Thymus (tissue), 11 donors: ENCODE results near the gene DNAH7. TPM values are rescaled to one million over a fixed set of nuclear protein-coding genes. Genes with fewer than 3 reads are reported as not detected.

ENCODE experiments used
- DNase-seq, 9 donors: peaks; one replicate each; pipeline ENCODE4 v3.0.0-alpha.2; 2013; ENCODE audit warnings: low spot score in 9 of 9, low read depth in 6 of 9, missing footprints in 1 of 9
- H3K27ac ChIP-seq, 2 donors: one replicate each; pipeline ENCODE4 v1.5.1; 2013; ENCODE audit warnings: control low read depth in 1 of 2, low read depth in 1 of 2, low read length in 1 of 2, mild to moderate bottlenecking in 1 of 2, moderate library complexity in 1 of 2
- H3K27me3 ChIP-seq, 2 donors: one replicate each; pipeline ENCODE4 v1.5.1; 2013; ENCODE audit warnings: low read length in 1 of 2; ENCODE audit not compliant: control insufficient read depth in 2 of 2, insufficient read depth in 1 of 2
- H3K36me3 ChIP-seq, 2 donors: one replicate each; pipeline ENCODE4 v1.5.1; 2013; ENCODE audit warnings: low read length in 1 of 2, mild to moderate bottlenecking in 1 of 2, moderate library complexity in 1 of 2; ENCODE audit not compliant: control insufficient read depth in 2 of 2, insufficient read depth in 2 of 2
- H3K4me1 ChIP-seq, 2 donors: one replicate each; pipeline ENCODE4 v1.5.1; 2013; ENCODE audit warnings: low read length in 2 of 2; ENCODE audit not compliant: control insufficient read depth in 2 of 2, insufficient read depth in 2 of 2
- H3K4me3 ChIP-seq, 2 donors: one replicate each; pipeline ENCODE4 v1.5.1; 2013; ENCODE audit warnings: low read length in 2 of 2, control low read depth in 1 of 2, mild to moderate bottlenecking in 1 of 2
- H3K9me3 ChIP-seq, 2 donors: one replicate each; pipeline ENCODE4 v1.5.1; 2013; ENCODE audit warnings: low read length in 1 of 2, mild to moderate bottlenecking in 1 of 2; ENCODE audit not compliant: control insufficient read depth in 2 of 2, insufficient read depth in 1 of 2
- WGBS: extraction: QIAGEN DNeasy Blood & Tissue Kit; methylation state at CpG from one replicate; pipeline ENCODE4 v1.1.7; 2013; 5-methylcytosine and 5-hydroxymethylcytosine counted together
- polyA plus RNA-seq: library from polyadenylated mRNA; stranded (reverse); fragments of 200-250 nt; gene quantifications from one replicate; pipeline ENCODE4 v1.2.3, GENCODE V29; 2013
- total RNA-seq: library from RNA; stranded (reverse); fragments of 120-200 nt; gene quantifications from one replicate; pipeline ENCODE4 v1.2.4, GENCODE V29; 2013
- donor health status: healthy.

Gene DNAH7
- total and polyA plus RNA-seq, 2 donors, result 0.33 to 0.62 TPM

DNA sequence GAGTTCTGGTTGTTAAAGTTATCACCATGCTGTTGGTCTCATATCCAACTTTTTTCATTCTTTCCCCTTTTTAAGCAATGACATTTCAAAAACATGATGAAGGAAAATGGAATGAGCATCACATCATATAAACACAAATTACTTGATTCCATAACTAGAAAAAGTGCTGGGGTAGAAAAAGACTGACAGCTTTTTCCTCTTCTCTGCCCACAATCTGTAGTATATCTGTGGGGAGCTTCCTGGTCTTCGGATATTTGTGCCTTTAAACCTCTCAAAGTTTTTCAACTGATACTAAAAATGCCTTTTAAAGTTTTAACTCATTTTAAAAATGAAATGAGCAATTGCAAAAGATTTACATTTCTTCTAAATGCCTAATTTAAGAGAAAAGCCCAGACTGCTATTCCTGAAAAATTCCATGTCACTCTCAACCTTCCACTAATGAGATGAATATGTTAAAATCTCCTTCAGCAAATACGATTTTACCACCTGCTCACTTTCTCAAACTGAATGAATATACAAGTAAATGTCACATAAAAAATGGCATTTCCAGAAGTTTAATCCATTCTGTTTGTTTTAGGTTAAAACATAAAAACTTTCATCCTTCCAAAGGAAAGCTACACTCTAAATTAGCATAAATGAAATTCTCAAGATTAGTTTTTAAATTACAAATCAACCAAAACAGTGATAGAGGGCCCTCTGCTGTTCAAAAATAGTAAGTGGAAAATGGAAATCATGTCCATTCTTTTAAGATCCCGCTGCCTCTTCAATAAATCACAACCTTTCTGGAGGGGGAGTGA, 2.1 kb downstream of the DNAH7 start:
- WGBS, result 49% methylated on average over 3 of the region's 3 CpGs
- DNase-seq, result peak in 5 of 9 donors; percentile 5 to 60 (median 28)
- H3K9me3 ChIP-seq, result no peaks in the 10 kb centered on the region
- peaks cover 0 to 3% of the 10 kb centered on the region in 2 donors for H3K27me3 ChIP-seq
- no peaks in the 10 kb centered on the region for H3K36me3 ChIP-seq
- H3K4me1 ChIP-seq, result peaks cover 6 to 9% of the 10 kb centered on the region in 2 donors
- H3K4me3 ChIP-seq, result no peak overlapping the region
- no peak overlapping the region for H3K27ac ChIP-seq

GRCh38 chr2:196063773-196064172, 4.9 kb downstream of the DNAH7 start:
- H3K27me3 ChIP-seq, result peaks cover 0 to 3% of the 10 kb centered on the region in 2 donors
- no peak overlapping the region for H3K4me3 ChIP-seq
- no peak overlapping the region for H3K27ac ChIP-seq
- no peaks in the 10 kb centered on the region for H3K36me3 ChIP-seq
- 97% methylated on average over 5 of the region's 5 CpGs for WGBS
- DNase-seq, result no peak
- H3K9me3 ChIP-seq, result no peaks in the 10 kb centered on the region
- H3K4me1 ChIP-seq, result peaks cover 4 to 7% of the 10 kb centered on the region in 2 donors

- no peak for DNase-seq
- H3K27me3 ChIP-seq, result no peaks in the 10 kb centered on the region
- WGBS, result 96% methylated on average over 3 of the region's 3 CpGs
Measured at GRCh38 chr2:196059491-196059960, 9.1 kb downstream of the DNAH7 start.

GRCh38 chr2:196054631-196055030, 14.0 kb downstream of the DNAH7 start:
- no peak overlapping the region for H3K27ac ChIP-seq
- 88% methylated on average over 2 of the region's 2 CpGs for WGBS
- H3K36me3 ChIP-seq, result no peaks in the 10 kb centered on the region
- no peak for DNase-seq
- H3K4me3 ChIP-seq, result no peak overlapping the region
- no peaks in the 10 kb centered on the region for H3K4me1 ChIP-seq
- H3K9me3 ChIP-seq, result no peaks in the 10 kb centered on the region
- H3K27me3 ChIP-seq, result no peaks in the 10 kb centered on the region

More at GRCh38 chr2:196059491-196059960, 9.1 kb downstream of the DNAH7 start:
- no peaks in the 10 kb centered on the region for H3K36me3 ChIP-seq
- no peaks in the 10 kb centered on the region for H3K4me1 ChIP-seq
- no peak overlapping the region for H3K4me3 ChIP-seq
- no peak overlapping the region for H3K27ac ChIP-seq
- H3K9me3 ChIP-seq, result no peaks in the 10 kb centered on the region

- 93% methylated on average over 7 of the region's 7 CpGs for WGBS
- H3K4me3 ChIP-seq, result no peak overlapping the region
- no peaks in the 10 kb centered on the region for H3K4me1 ChIP-seq
Measured at GRCh38 chr2:196046123-196046917, 22.3 kb downstream of the DNAH7 start.

GRCh38 chr2:196041786-196042185, 26.9 kb downstream of the DNAH7 start:
- H3K27me3 ChIP-seq, result no peaks in the 10 kb centered on the region
- H3K4me3 ChIP-seq, result no peak overlapping the region
- no peak for DNase-seq
- no peak overlapping the region for H3K27ac ChIP-seq
- H3K36me3 ChIP-seq, result no peaks in the 10 kb centered on the region
- H3K4me1 ChIP-seq, result no peaks in the 10 kb centered on the region
- peaks cover 0 to 3% of the 10 kb centered on the region in 2 donors for H3K9me3 ChIP-seq

More at GRCh38 chr2:196046123-196046917, 22.3 kb downstream of the DNAH7 start:
- DNase-seq, result peak in 1 of 9 donors; percentile 17
- no peak overlapping the region for H3K27ac ChIP-seq
- no peaks in the 10 kb centered on the region for H3K36me3 ChIP-seq
- H3K9me3 ChIP-seq, result no peaks in the 10 kb centered on the region
- no peaks in the 10 kb centered on the region for H3K27me3 ChIP-seq

GRCh38 chr2:196040218-196040617, 28.4 kb downstream of the DNAH7 start:
- Histone ChIP-seq H3K27ac (no peak overlapping the region), H3K36me3 (no peaks in the 10 kb centered on the region), H3K9me3 (peaks cover 0 to 3% of the 10 kb centered on the region in 2 donors), H3K27me3 (no peaks in the 10 kb centered on the region), H3K4me3 (no peak overlapping the region), H3K4me1 (no peaks in the 10 kb centered on the region)
- DNase-seq, result no peak

DNA sequence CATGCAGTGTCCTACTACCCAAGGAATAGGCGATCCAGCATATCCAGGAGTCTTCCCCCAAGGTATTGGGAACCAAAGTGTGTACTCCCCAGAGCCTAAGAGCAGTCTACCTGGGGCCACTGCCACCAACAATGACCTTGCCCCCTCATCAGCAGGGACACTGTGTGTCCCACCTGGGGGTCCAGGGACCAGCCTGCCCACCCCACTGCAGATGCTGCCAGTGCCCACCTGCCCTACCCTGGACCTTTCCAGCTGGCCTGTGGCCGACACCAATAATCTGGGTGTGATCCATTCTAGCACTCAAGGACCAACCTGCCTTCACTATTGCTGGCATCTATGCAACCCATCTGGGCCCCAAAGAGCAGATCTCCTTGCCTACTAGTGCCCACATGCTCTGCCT, 32.2 kb downstream of the DNAH7 start:
- no peaks in the 10 kb centered on the region for H3K36me3 ChIP-seq
- peaks cover 0 to 3% of the 10 kb centered on the region in 2 donors for H3K9me3 ChIP-seq
- no peak overlapping the region for H3K4me3 ChIP-seq
- no peaks in the 10 kb centered on the region for H3K27me3 ChIP-seq
- H3K4me1 ChIP-seq, result no peaks in the 10 kb centered on the region
- H3K27ac ChIP-seq, result no peak overlapping the region
- DNase-seq, result no peak
- 98% methylated on average over 2 of the region's 2 CpGs for WGBS

DNA sequence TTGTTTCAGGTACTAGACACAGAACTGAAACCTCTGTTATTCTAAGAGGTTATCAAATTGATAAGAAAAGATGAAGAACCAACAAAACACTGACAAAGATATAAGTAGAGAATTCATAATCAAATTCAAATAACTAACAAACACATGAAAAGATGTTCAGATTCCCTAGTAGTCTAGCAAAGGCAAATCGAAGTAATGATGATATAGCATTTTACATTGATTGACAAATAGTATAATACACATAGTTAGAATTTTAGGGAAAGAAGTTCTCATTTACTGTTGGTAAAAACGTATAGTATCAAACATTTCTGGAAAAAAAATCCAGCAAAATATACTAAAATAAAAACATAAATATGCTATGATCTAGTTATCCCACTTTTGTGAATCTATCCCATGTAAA, 50.6 kb downstream of the DNAH7 start:
- Histone ChIP-seq H3K27me3 (no peaks in the 10 kb centered on the region), H3K36me3 (no peaks in the 10 kb centered on the region), H3K9me3 (no peaks in the 10 kb centered on the region), H3K4me3 (no peak overlapping the region), H3K27ac (no peak overlapping the region), H3K4me1 (no peaks in the 10 kb centered on the region)
- WGBS, result 96% methylated on average over 2 of the region's 2 CpGs
- no peak for DNase-seq
